ENCODE data around the gene TIMM22.

DNA sequence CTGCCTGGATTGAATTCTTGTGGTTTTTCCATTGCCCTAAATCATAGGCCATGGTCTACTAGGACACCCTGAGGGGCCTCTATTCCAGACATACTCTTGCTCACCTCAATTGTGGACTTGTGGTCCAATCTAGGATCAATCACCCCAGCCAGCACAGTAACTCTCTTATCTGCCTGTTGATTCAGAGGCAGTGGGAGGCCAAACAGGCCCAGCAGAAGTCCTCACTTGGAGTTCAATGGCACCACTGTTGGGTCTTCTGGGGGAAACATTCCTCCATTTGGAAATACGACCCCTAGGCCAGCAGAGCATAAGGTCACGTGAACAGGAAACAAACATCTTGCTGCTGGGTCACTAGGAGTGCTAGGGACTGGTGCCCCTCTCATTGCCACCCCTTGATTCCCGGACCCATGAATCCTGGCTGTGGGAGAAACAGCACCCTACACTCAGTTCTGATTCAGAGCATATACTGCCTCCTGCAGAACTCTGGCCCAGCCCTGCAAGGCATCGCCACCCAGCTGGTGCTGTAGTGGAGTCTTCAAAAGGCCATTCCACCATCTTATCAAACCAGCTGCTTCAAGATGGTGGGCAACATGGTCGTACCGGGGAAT is 10.5 kb upstream of the TIMM22 start:
- TF ChIP-seq, protein P1, sequence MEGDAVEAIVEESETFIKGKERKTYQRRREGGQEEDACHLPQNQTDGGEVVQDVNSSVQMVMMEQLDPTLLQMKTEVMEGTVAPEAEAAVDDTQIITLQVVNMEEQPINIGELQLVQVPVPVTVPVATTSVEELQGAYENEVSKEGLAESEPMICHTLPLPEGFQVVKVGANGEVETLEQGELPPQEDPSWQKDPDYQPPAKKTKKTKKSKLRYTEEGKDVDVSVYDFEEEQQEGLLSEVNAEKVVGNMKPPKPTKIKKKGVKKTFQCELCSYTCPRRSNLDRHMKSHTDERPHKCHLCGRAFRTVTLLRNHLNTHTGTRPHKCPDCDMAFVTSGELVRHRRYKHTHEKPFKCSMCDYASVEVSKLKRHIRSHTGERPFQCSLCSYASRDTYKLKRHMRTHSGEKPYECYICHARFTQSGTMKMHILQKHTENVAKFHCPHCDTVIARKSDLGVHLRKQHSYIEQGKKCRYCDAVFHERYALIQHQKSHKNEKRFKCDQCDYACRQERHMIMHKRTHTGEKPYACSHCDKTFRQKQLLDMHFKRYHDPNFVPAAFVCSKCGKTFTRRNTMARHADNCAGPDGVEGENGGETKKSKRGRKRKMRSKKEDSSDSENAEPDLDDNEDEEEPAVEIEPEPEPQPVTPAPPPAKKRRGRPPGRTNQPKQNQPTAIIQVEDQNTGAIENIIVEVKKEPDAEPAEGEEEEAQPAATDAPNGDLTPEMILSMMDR (IDR thresholded peaks at IDR 0.05) = no peak
- TF ChIP-seq POLR2A (IDR thresholded peaks at IDR 0.05) = no peak
